H9 (cell line): ENCODE results near the gene CSNK1G1. TPM values are rescaled to one million over a fixed set of nuclear protein-coding genes. Genes with fewer than 3 reads are reported as not detected.

Experiments
- DNase-seq: peaks from one replicate; pipeline ENCODE4 v3.0.0-alpha.2; 2017
- H2AFZ ChIP-seq: one replicate; pipeline ENCODE4 v1.6.1; 2013; ENCODE audit warnings: mild to moderate bottlenecking, low read length, control low read depth, moderate library complexity
- H2AK5ac ChIP-seq: 2 replicates; pipeline ENCODE4 v1.6.1; 2013; ENCODE audit warnings: low read length, control low read depth, mixed read lengths; ENCODE audit not compliant: insufficient read length
- H2BK120ac ChIP-seq: one replicate; pipeline ENCODE4 v1.6.1; 2013; ENCODE audit warnings: low read depth, mild to moderate bottlenecking, low read length, control low read depth, inconsistent platforms; ENCODE audit not compliant: poor library complexity, severe bottlenecking
- H2BK12ac ChIP-seq: 2 replicates; pipeline ENCODE4 v1.6.1; 2013; ENCODE audit warnings: low read length, control low read depth, mixed read lengths, low read depth; ENCODE audit not compliant: insufficient read length
- H2BK15ac ChIP-seq: 2 replicates; pipeline ENCODE4 v1.6.1; 2013; ENCODE audit warnings: low read depth, low read length, control low read depth
- H2BK20ac ChIP-seq: one replicate; pipeline ENCODE4 v1.6.1; 2013; ENCODE audit warnings: low read depth, mild to moderate bottlenecking, low read length, control low read depth, inconsistent platforms; ENCODE audit not compliant: poor library complexity, severe bottlenecking
- H2BK5ac ChIP-seq: 2 replicates; pipeline ENCODE4 v1.6.1; 2013; ENCODE audit warnings: low read length, control low read depth, mixed read lengths; ENCODE audit not compliant: insufficient read length
- H3K14ac ChIP-seq: 2 replicates; pipeline ENCODE4 v1.6.1; 2013; ENCODE audit warnings: low read length, control low read depth; ENCODE audit not compliant: insufficient read depth
- H3K18ac ChIP-seq: 2 replicates; pipeline ENCODE4 v1.6.1; 2013; ENCODE audit warnings: low read depth, mild to moderate bottlenecking, mixed read lengths, low read length, control low read depth; ENCODE audit not compliant: insufficient read length
- H3K23ac ChIP-seq: 2 replicates; pipeline ENCODE4 v1.6.1; 2013; ENCODE audit warnings: low read length, control low read depth, mixed read lengths, low read depth; ENCODE audit not compliant: insufficient read length
- H3K23me2 ChIP-seq: 2 replicates; pipeline ENCODE4 v1.6.1; 2013; ENCODE audit warnings: low read depth, mild to moderate bottlenecking, mixed read lengths, low read length, control low read depth; ENCODE audit not compliant: insufficient read length, poor library complexity, severe bottlenecking
- H3K27ac ChIP-seq: 2 replicates; pipeline ENCODE4 v1.5.1; 2013; ENCODE audit warnings: low read length, control low read depth, mixed read lengths, low read depth; ENCODE audit not compliant: insufficient read length
- H3K27me3 ChIP-seq: 2 replicates; pipeline ENCODE4 v1.6.1; 2013; ENCODE audit warnings: low read length, control low read depth, inconsistent platforms; ENCODE audit not compliant: insufficient read depth
- H3K4ac ChIP-seq: 2 replicates; pipeline ENCODE4 v1.6.1; 2013; ENCODE audit warnings: low read depth, mild to moderate bottlenecking, control low read depth, inconsistent platforms, low read length, moderate library complexity
- H3K4me1 ChIP-seq: 2 replicates; pipeline ENCODE4 v1.6.1; 2013; ENCODE audit warnings: low read length, control low read depth, inconsistent platforms; ENCODE audit not compliant: insufficient read depth
- H3K4me2 ChIP-seq: 2 replicates; pipeline ENCODE4 v1.6.1; 2013; ENCODE audit warnings: low read length, control low read depth, mixed read lengths; ENCODE audit not compliant: insufficient read length, insufficient read depth
- H3K56ac ChIP-seq: 2 replicates; pipeline ENCODE4 v1.6.1; 2013; ENCODE audit warnings: low read depth, mild to moderate bottlenecking, mixed read lengths, low read length, control low read depth; ENCODE audit not compliant: insufficient read length
- H3K79me1 ChIP-seq: 2 replicates; pipeline ENCODE4 v1.6.1; 2013; ENCODE audit warnings: low read depth, mild to moderate bottlenecking, moderate library complexity, low read length, control low read depth, inconsistent platforms; ENCODE audit not compliant: insufficient read depth, poor library complexity, severe bottlenecking
- H3K79me2 ChIP-seq: 2 replicates; pipeline ENCODE4 v1.6.1; 2013; ENCODE audit warnings: low read length, control low read depth, inconsistent platforms; ENCODE audit not compliant: insufficient read depth
- H3K9ac ChIP-seq: 2 replicates; pipeline ENCODE4 v1.6.1; 2013; ENCODE audit warnings: low read length, control low read depth, mixed read lengths; ENCODE audit not compliant: insufficient read length; ENCODE audit errors: extremely low read depth
- H3K9me3 ChIP-seq: one replicate; pipeline ENCODE4 v1.6.1; 2013; ENCODE audit warnings: low read depth, low read length, inconsistent platforms; ENCODE audit not compliant: control insufficient read depth
- H3T11ph ChIP-seq: one replicate; pipeline ENCODE4 v1.6.1; 2013; ENCODE audit warnings: mild to moderate bottlenecking, low read length, control low read depth, inconsistent platforms
- H4K20me1 ChIP-seq: one replicate; pipeline ENCODE4 v1.6.1; 2013; ENCODE audit not compliant: control insufficient read depth, insufficient read length, insufficient read depth
- H4K5ac ChIP-seq: 2 replicates; pipeline ENCODE4 v1.6.1; 2013; ENCODE audit warnings: low read depth, mild to moderate bottlenecking, mixed read lengths, low read length, control low read depth; ENCODE audit not compliant: insufficient read length
- H4K8ac ChIP-seq: replicated peaks from 2 replicates; pipeline ENCODE4 v1.6.1; 2013; ENCODE audit warnings: low read length, control low read depth, mixed read lengths, low read depth; ENCODE audit not compliant: insufficient read length
- H4K91ac ChIP-seq: 2 replicates; pipeline ENCODE4 v1.6.1; 2013; ENCODE audit warnings: low read depth, mild to moderate bottlenecking, moderate library complexity, mixed read lengths, low read length, control low read depth; ENCODE audit not compliant: insufficient read length
- H3K27ac Mint-ChIP-seq, 3 experiments: 2 replicates in 2 of 3; 3 replicates in 1 of 3; pipeline ENCODE4 v1.8.0; 2020 to 2021; ENCODE audit warnings: mixed read lengths in 3 of 3, mild to moderate bottlenecking in 1 of 3, moderate library complexity in 1 of 3
- H3K27me3 Mint-ChIP-seq: 2 replicates; pipeline ENCODE4 v1.8.0; 2021; ENCODE audit warnings: low read depth, mild to moderate bottlenecking, moderate library complexity, mixed read lengths
- H3K36me3 Mint-ChIP-seq, 3 experiments: 2 replicates in 2 of 3; 3 replicates in 1 of 3; pipeline ENCODE4 v1.8.0; 2020 to 2021; ENCODE audit warnings: low read depth in 3 of 3, mixed read lengths in 3 of 3; ENCODE audit not compliant: insufficient read depth in 1 of 3
- H3K4me1 Mint-ChIP-seq, 2 experiments: 2 replicates each; pipeline ENCODE4 v1.8.0; 2020; ENCODE audit warnings: mixed read lengths in 2 of 2
- H3K4me3 Mint-ChIP-seq, 2 experiments: 2 replicates in 1 of 2; 3 replicates in 1 of 2; pipeline ENCODE4 v1.8.0; 2020 to 2021; ENCODE audit warnings: mild to moderate bottlenecking in 2 of 2, mixed read lengths in 2 of 2, moderate library complexity in 1 of 2
- H3K9me3 Mint-ChIP-seq, 2 experiments: 2 replicates in 1 of 2; 3 replicates in 1 of 2; pipeline ENCODE4 v1.8.0; 2020; ENCODE audit warnings: mild to moderate bottlenecking in 2 of 2, mixed read lengths in 2 of 2, moderate library complexity in 1 of 2
- total RNA-seq: library from RNA; stranded (reverse); gene quantifications from 2 replicates; pipeline ENCODE4 v1.2.1, GENCODE V29; 2021
- TF ChIP-seq, protein P1 (sequence below): fragments of 200-600 bp; sonication (generic); conservative IDR thresholded peaks from 3 replicates; pipeline ENCODE4 v1.8.0; 2021; ENCODE audit warnings: antibody characterized with exemption, mild to moderate bottlenecking

CSNK1G1 gene
- total RNA-seq, 1 experiment from 2014 or later: 17.1 TPM

GRCh38 chr15:64344651-64345294, 11.2 kb downstream of the CSNK1G1 start:
- Histone ChIP-seq H3K9ac (no peak overlapping the region), H3K4me2 (no peak overlapping the region), H3T11ph (no peak overlapping the region), H3K56ac (no peak overlapping the region), H3K4ac (no peak overlapping the region), H2BK12ac (no peak overlapping the region), H3K79me1 (no peaks in the 10 kb centered on the region), H4K91ac (no peak overlapping the region), H3K27me3 (no peaks in the 10 kb centered on the region), H3K18ac (no peak overlapping the region), H2BK20ac (no peak overlapping the region), H3K23ac (no peak overlapping the region), H2AK5ac (no peak overlapping the region), H2AFZ (no peak overlapping the region), H4K8ac (no peak overlapping the region), H4K20me1 (no peaks in the 10 kb centered on the region), H3K14ac (no peak overlapping the region), H2BK15ac (no peak overlapping the region), H3K9me3 (no peaks in the 10 kb centered on the region), H3K79me2 (no peaks in the 10 kb centered on the region), H3K4me1 (no peaks in the 10 kb centered on the region), H2BK120ac (no peak overlapping the region), H4K5ac (no peak overlapping the region), H3K23me2 (no peaks in the 10 kb centered on the region), H2BK5ac (no peak overlapping the region), H3K27ac (no peak overlapping the region)
- no peaks in the 10 kb centered on the region for H3K9me3 Mint-ChIP-seq
- H3K27ac Mint-ChIP-seq: no peak overlapping the region
- H3K36me3 Mint-ChIP-seq: peaks cover 5 to 31% (median 20%) of the 10 kb centered on the region in 3 experiments
- no peak overlapping the region for H3K4me3 Mint-ChIP-seq
- no peaks in the 10 kb centered on the region for H3K27me3 Mint-ChIP-seq
- TF ChIP-seq, protein P1, sequence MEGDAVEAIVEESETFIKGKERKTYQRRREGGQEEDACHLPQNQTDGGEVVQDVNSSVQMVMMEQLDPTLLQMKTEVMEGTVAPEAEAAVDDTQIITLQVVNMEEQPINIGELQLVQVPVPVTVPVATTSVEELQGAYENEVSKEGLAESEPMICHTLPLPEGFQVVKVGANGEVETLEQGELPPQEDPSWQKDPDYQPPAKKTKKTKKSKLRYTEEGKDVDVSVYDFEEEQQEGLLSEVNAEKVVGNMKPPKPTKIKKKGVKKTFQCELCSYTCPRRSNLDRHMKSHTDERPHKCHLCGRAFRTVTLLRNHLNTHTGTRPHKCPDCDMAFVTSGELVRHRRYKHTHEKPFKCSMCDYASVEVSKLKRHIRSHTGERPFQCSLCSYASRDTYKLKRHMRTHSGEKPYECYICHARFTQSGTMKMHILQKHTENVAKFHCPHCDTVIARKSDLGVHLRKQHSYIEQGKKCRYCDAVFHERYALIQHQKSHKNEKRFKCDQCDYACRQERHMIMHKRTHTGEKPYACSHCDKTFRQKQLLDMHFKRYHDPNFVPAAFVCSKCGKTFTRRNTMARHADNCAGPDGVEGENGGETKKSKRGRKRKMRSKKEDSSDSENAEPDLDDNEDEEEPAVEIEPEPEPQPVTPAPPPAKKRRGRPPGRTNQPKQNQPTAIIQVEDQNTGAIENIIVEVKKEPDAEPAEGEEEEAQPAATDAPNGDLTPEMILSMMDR: no peak
- peaks cover 9 to 12% of the 10 kb centered on the region in 2 experiments for H3K4me1 Mint-ChIP-seq
- DNase-seq: no peak
